ENCODE measurements around the gene FCHO2. TPM values are rescaled to one million over a fixed set of nuclear protein-coding genes. Genes with fewer than 3 reads are reported as not detected.

The FCHO2 gene
- total RNA-seq, 6 experiments from 2014 or later = 11.7 to 22.8 (median 14.8) TPM

- no peaks in the 10 kb centered on the region for H3K9me3 ChIP-seq
- no peaks in the 10 kb centered on the region for H3K4me1 ChIP-seq
- H3K27me3 ChIP-seq = no peaks in the 10 kb centered on the region
- no peaks in the 10 kb centered on the region for H3K36me3 ChIP-seq
- TF ChIP-seq CTCF (IDR thresholded peaks at IDR 0.05) = no peak
- no peak for TF ChIP-seq POLR2A (IDR thresholded peaks at IDR 0.05)
- ATAC-seq = no peak
- no peak overlapping the region for H3K4me3 ChIP-seq
- intact Hi-C loops (cut with DNase I) = no loop called here
- H3K27ac ChIP-seq = no peak overlapping the region
- DNase-seq = no peak
Observed at GRCh38 chr5:73044546-73044945, 88.7 kb downstream of the FCHO2 start.

GRCh38 chr5:73045623-73046022 is 89.8 kb downstream of the FCHO2 start:
- 100% methylated on average over 1 of the region's 1 CpG for WGBS (ENCODE audit: insufficient coverage, low coverage, low lambda C conversion rate, missing lambda C conversion rate)
- no peaks in the 10 kb centered on the region for H3K9me3 ChIP-seq
- TF ChIP-seq CTCF (IDR thresholded peaks at IDR 0.05) = no peak
- TF ChIP-seq POLR2A (IDR thresholded peaks at IDR 0.05) = no peak
- H3K4me1 ChIP-seq = no peaks in the 10 kb centered on the region
- H3K36me3 ChIP-seq = peaks cover 0 to 3% (median 0%) of the 10 kb centered on the region in 4 donors
- H3K4me3 ChIP-seq = no peak overlapping the region
- H3K27ac ChIP-seq = no peak overlapping the region
- H3K27me3 ChIP-seq = no peaks in the 10 kb centered on the region
- intact Hi-C loops (cut with DNase I) = no loop called here
- no peak for ATAC-seq
- DNase-seq = no peak

- WGBS (ENCODE audit: insufficient coverage, low coverage, low lambda C conversion rate, missing lambda C conversion rate) = 94% methylated on average over 2 of the region's 2 CpGs
- Histone ChIP-seq H3K36me3 (peaks cover 0 to 8% (median under 1%) of the 10 kb centered on the region in 4 donors), H3K4me1 (no peaks in the 10 kb centered on the region), H3K4me3 (no peak overlapping the region), H3K27me3 (no peaks in the 10 kb centered on the region), H3K9me3 (no peaks in the 10 kb centered on the region), H3K27ac (no peak overlapping the region)
- DNase-seq = no peak
- TF ChIP-seq POLR2A (IDR thresholded peaks at IDR 0.05) (no peak), CTCF (IDR thresholded peaks at IDR 0.05) (no peak)
- no peak for ATAC-seq
- intact Hi-C loops (cut with DNase I) = no loop called here
Observed at GRCh38 chr5:73061593-73061992, 105.8 kb downstream of the FCHO2 start.

GRCh38 chr5:73066466-73066865 is 110.6 kb downstream of the FCHO2 start:
- Histone ChIP-seq H3K9me3 (no peaks in the 10 kb centered on the region), H3K27me3 (no peaks in the 10 kb centered on the region), H3K36me3 (peaks cover 0 to 12% (median 0%) of the 10 kb centered on the region in 4 donors), H3K4me3 (no peak overlapping the region), H3K4me1 (no peaks in the 10 kb centered on the region), H3K27ac (no peak overlapping the region)
- WGBS (ENCODE audit: insufficient coverage, low coverage, low lambda C conversion rate, missing lambda C conversion rate) = 78% methylated on average over 2 of the region's 2 CpGs
- TF ChIP-seq POLR2A (IDR thresholded peaks at IDR 0.05) (no peak), CTCF (IDR thresholded peaks at IDR 0.05) (no peak)
- intact Hi-C loops (cut with DNase I) = no loop called here
- ATAC-seq = no peak
- no peak for DNase-seq

- Histone ChIP-seq H3K9me3 (no peaks in the 10 kb centered on the region), H3K27me3 (no peaks in the 10 kb centered on the region), H3K4me1 (no peaks in the 10 kb centered on the region), H3K4me3 (no peak overlapping the region), H3K36me3 (peaks cover 0 to 12% (median 0%) of the 10 kb centered on the region in 4 donors), H3K27ac (no peak overlapping the region)
- intact Hi-C loops (cut with DNase I) = no loop called here
- no peak for DNase-seq
- TF ChIP-seq POLR2A (IDR thresholded peaks at IDR 0.05) = no peak
- TF ChIP-seq CTCF (IDR thresholded peaks at IDR 0.05) = no peak
- ATAC-seq = no peak
- 75% methylated on average over 1 of the region's 1 CpG for WGBS (ENCODE audit: insufficient coverage, low coverage, low lambda C conversion rate, missing lambda C conversion rate)
Observed at GRCh38 chr5:73067213-73067612, 111.4 kb downstream of the FCHO2 start.
